ENCODE data around the gene FUT9. TPM values are rescaled to one million over a fixed set of nuclear protein-coding genes. Genes with fewer than 3 reads are reported as not detected.
"Not testable (repeated sequence)": the region's sequence is repeated elsewhere in the genome, so short reads cannot be mapped to it uniquely, and the experiment has no call there.

Gene FUT9
- polyA plus RNA-seq, 2 of the 4 experiments (the other 2 are of a cell fraction), result not detected

DNA sequence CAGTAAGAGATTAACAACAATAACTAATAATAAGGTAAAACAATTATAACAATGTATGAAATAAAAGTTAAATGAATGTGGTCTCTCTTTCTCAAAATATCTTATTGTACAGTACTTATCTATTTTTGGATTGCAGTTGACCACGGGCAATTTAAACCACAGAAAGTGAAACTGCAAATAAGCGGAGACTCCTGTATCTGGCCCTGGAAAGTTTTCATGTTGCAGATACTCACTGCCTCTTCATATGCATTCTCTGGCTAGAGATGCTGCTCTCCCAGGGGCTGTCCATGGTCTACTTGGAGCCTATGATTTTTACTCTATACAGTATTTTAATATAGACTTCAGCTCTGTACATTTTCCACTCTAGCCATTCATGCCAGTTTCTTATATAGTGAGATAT lies 230.8 kb downstream of the FUT9 start:
- TF ChIP-seq GATA3 (IDR thresholded peaks at IDR 0.05; ENCODE audit: borderline replicate concordance), result no peak
- TF ChIP-seq KDM1A (IDR thresholded peaks at IDR 0.05; ENCODE audit: low read depth), result no peak
- no peak for TF ChIP-seq EP300 (IDR thresholded peaks at IDR 0.05)
- no peak for TF ChIP-seq RAD21 (conservative IDR thresholded peaks at IDR 0.05 in 1 of 2, IDR thresholded peaks at IDR 0.05 in 1 of 2)
- TF ChIP-seq EHF (CRISPR knock-in tag; IDR thresholded peaks at IDR 0.05), result no peak
- no peak for TF ChIP-seq ZFP36 (IDR thresholded peaks at IDR 0.05; ENCODE audit: borderline replicate concordance, partially characterized antibody)
- no peak for TF ChIP-seq EHMT2 (IDR thresholded peaks at IDR 0.05; ENCODE audit: low read depth)
- no peak for TF ChIP-seq POLR2AphosphoS2 (conservative IDR thresholded peaks at IDR 0.05; ENCODE audit: low read length)
- no peak for TF ChIP-seq NFE2L2 (conservative IDR thresholded peaks at IDR 0.05; ENCODE audit: low read length)
- TF ChIP-seq HOXA7 (CRISPR knock-in tag; IDR thresholded peaks at IDR 0.05), result no peak
- TF ChIP-seq ZC3H11A (IDR thresholded peaks at IDR 0.05), result no peak
- ATAC-seq, result no peak
- no peaks in the 10 kb centered on the region for H3K9me3 ChIP-seq
- no peaks in the 10 kb centered on the region for H3K4me1 ChIP-seq
- H3K4me3 ChIP-seq, result no peak overlapping the region
- DNase-seq (ENCODE audit: low read depth in 1 of 2, low spot score in 1 of 2), result no peak
- no peak overlapping the region for H3K27ac ChIP-seq
- FAIRE-seq, result no peak
- 32% methylated on average over 2 of the region's 2 CpGs for WGBS (ENCODE audit: missing lambda C conversion rate)
- ChIA-PET POLR2A (no interaction called here), CTCF (no interaction called here)
- H3K4me2 ChIP-seq, result no peak overlapping the region

DNA sequence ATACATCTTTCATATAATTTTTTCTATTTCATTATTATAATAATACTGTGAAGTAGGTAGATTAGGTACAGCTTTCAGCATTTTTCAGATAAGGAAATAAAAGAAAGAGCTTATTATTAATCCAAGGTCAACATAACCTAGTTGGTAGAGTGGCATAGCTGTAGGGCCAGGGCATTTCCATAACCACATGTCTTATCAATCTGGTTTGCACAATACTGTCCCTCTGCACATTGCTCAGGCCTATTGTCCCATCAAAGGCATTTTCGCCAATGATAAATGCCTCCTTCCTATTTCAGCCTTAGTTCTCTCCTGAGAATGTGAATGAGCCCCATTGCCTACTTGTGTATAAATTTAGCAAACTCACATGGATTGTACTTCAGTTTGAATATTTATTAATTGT lies 234.0 kb downstream of the FUT9 start:
- ATAC-seq (no peak), DNase-seq (ENCODE audit: low read depth in 1 of 2, low spot score in 1 of 2) (no peak), FAIRE-seq (no peak)
- H3K27ac ChIP-seq, result no peak overlapping the region
- ChIA-PET CTCF (no interaction called here), POLR2A (no interaction called here)
- no peaks in the 10 kb centered on the region for H3K4me1 ChIP-seq
- H3K9me3 ChIP-seq, result no peaks in the 10 kb centered on the region
- no peak overlapping the region for H3K4me3 ChIP-seq
- no peak overlapping the region for H3K4me2 ChIP-seq
- 26% methylated on average over 1 of the region's 1 CpG for WGBS (ENCODE audit: missing lambda C conversion rate)
- TF ChIP-seq MAFK (IDR thresholded peaks at IDR 0.05; ENCODE audit: partially characterized antibody) (no peak), HEYL (CRISPR knock-in tag; IDR thresholded peaks at IDR 0.05) (no peak), CHD4 (IDR thresholded peaks at IDR 0.05; ENCODE audit: borderline replicate concordance) (no peak)

DNA sequence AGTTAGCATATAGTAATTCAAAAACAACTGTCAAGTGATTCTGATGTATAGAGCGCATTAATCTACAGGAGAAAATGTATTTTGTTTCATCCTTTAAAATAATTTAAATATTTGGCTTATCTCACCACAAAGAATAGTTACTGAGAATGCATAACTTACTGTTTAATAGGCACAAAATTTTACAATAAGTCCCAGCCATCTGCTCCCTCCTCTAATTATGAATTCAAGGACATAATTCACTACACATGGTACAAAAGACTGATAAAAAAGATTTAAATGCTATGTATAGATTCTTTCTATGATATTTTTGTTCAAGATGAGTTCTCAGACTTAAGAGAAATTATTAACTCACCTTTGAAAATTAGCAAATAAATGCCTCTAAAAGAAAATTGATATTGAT lies 242.0 kb downstream of the FUT9 start:
- H3K27ac ChIP-seq, result no peak overlapping the region
- no peak for DNase-seq (ENCODE audit: low read depth in 1 of 2, low spot score in 1 of 2)
- no peaks in the 10 kb centered on the region for H3K4me1 ChIP-seq
- TF ChIP-seq ESRRA (IDR thresholded peaks at IDR 0.05; ENCODE audit: borderline replicate concordance, low read length) (no peak), KDM1A (IDR thresholded peaks at IDR 0.05; ENCODE audit: low read depth) (no peak), BHLHE40 (IDR thresholded peaks at IDR 0.05; ENCODE audit: low read depth, low read length) (no peak), CEBPB (IDR thresholded peaks at IDR 0.05) (no peak), HOXB5 (CRISPR knock-in tag; IDR thresholded peaks at IDR 0.05) (no peak), CHD2 (IDR thresholded peaks at IDR 0.05; ENCODE audit: low read length, partially characterized antibody) (no peak), EHF (CRISPR knock-in tag; IDR thresholded peaks at IDR 0.05) (no peak), RARB (CRISPR knock-in tag; IDR thresholded peaks at IDR 0.05) (no peak), NFE2L2 (conservative IDR thresholded peaks at IDR 0.05; ENCODE audit: low read length) (no peak), KDM5A (IDR thresholded peaks at IDR 0.05) (no peak), NPAS2 (CRISPR knock-in tag; IDR thresholded peaks at IDR 0.05; ENCODE audit: borderline replicate concordance) (no peak), FOSL2 (IDR thresholded peaks at IDR 0.05) (no peak), FOSL2 (CRISPR knock-in tag; IDR thresholded peaks at IDR 0.05) (no peak)
- TF ChIP-seq, protein P1, sequence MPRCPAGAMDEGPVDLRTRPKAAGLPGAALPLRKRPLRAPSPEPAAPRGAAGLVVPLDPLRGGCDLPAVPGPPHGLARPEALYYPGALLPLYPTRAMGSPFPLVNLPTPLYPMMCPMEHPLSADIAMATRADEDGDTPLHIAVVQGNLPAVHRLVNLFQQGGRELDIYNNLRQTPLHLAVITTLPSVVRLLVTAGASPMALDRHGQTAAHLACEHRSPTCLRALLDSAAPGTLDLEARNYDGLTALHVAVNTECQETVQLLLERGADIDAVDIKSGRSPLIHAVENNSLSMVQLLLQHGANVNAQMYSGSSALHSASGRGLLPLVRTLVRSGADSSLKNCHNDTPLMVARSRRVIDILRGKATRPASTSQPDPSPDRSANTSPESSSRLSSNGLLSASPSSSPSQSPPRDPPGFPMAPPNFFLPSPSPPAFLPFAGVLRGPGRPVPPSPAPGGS (IDR thresholded peaks at IDR 0.05), result no peak
- TF ChIP-seq, protein P2, sequence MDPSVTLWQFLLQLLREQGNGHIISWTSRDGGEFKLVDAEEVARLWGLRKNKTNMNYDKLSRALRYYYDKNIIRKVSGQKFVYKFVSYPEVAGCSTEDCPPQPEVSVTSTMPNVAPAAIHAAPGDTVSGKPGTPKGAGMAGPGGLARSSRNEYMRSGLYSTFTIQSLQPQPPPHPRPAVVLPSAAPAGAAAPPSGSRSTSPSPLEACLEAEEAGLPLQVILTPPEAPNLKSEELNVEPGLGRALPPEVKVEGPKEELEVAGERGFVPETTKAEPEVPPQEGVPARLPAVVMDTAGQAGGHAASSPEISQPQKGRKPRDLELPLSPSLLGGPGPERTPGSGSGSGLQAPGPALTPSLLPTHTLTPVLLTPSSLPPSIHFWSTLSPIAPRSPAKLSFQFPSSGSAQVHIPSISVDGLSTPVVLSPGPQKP (IDR thresholded peaks at IDR 0.05; ENCODE audit: low read depth, low read length), result no peak
- H3K4me3 ChIP-seq, result no peak overlapping the region
- 0% methylated on average over 1 of the region's 1 CpG for WGBS (ENCODE audit: missing lambda C conversion rate)
- H3K4me2 ChIP-seq, result no peak overlapping the region
- ATAC-seq, result no peak
- no peaks in the 10 kb centered on the region for H3K9me3 ChIP-seq
- ChIA-PET POLR2A (no interaction called here), CTCF (no interaction called here)
- FAIRE-seq, result no peak

DNA sequence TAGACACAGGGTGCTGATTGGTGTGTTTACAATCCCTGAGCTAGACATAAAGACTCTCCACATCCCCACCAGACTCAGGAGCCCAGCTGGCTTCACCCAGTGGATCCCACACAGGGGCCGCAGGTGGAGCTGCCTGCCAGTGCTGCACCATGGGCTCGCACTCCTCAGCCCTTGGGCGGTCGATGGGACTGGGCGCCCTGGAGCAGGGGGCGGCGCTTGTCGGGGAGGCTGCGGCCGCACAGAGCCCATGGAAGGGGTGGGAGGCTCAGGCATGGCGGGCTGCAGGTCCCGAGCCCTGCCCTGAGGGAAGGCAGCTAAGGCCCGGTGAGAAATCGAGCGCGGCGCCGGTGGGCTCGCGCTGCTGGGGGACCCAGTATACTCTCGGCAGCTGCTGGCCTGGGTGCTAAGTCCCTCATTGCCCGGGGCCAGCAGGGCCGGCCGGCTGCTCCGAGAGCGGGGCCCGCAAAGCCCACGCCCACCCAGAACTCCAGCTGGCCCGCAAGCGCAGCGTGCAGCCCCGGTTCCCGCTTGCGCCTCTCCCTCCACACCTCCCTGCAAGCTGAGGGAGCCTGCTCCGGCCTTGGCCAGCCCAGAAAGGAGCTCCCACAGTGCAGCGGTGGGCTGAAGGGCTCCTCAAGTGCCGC lies 245.1 kb downstream of the FUT9 start:
- FAIRE-seq, result not testable (repeated sequence)

More for the DNA sequence above, 245.1 kb downstream of the FUT9 start:
- DNase-seq (ENCODE audit: low read depth in 1 of 2, low spot score in 1 of 2); H3K4me2 ChIP-seq; CTCF ChIA-PET; H3K4me3 ChIP-seq; POLR2A ChIA-PET; H3K9me3 ChIP-seq; ATAC-seq; H3K27ac ChIP-seq; H3K4me1 ChIP-seq: not testable (repeated sequence)
- WGBS (ENCODE audit: missing lambda C conversion rate), result no CpG with 5 or more reads among the region's 37 CpGs

Data from A549 (cell line).